Natural killer cell treated with Interleukin-12 subunit alpha and Interleukin-12 subunit beta and Interleukin-15 and Interleukin-18, amount 100 ng/mL, for 72 hours (primary cell): ENCODE results near the gene PAIP2B. TPM values are rescaled to one million over a fixed set of nuclear protein-coding genes. Genes with fewer than 3 reads are reported as not detected.
"Not testable (repeated sequence)": the region's sequence is repeated elsewhere in the genome, so short reads cannot be mapped to it uniquely, and the experiment has no call there.

ENCODE experiments used
- ATAC-seq, 2 donors: fragments of 150-1000 bp; cut with Tn5 transposase in 1 of 2; sonication (Bioruptor Pico), chemical (Tn5 transposase) in 1 of 2; 2 replicates each; pipeline ENCODE4 v1.10.0; 2021
- DNase-seq: peaks from one replicate; pipeline ENCODE4 v3.0.0; 2022; ENCODE audit warnings: low spot score
- H3K27ac Mint-ChIP-seq, 2 donors: 1 replicate in 1 of 2; 2 replicates in 1 of 2; pipeline ENCODE4 v1.8.0; 2022; ENCODE audit warnings: mixed read lengths in 2 of 2, mild to moderate bottlenecking in 1 of 2, moderate library complexity in 1 of 2
- H3K27me3 Mint-ChIP-seq, 2 donors: 1 replicate in 1 of 2; 2 replicates in 1 of 2; pipeline ENCODE4 v1.8.0; 2022; ENCODE audit warnings: mixed read lengths in 2 of 2
- H3K36me3 Mint-ChIP-seq: one replicate; pipeline ENCODE4 v1.8.0; 2022; ENCODE audit warnings: mixed read lengths
- H3K4me1 Mint-ChIP-seq, 2 donors: 1 replicate in 1 of 2; 2 replicates in 1 of 2; pipeline ENCODE4 v1.8.0; 2022; ENCODE audit warnings: low read depth in 2 of 2, mixed read lengths in 2 of 2, mild to moderate bottlenecking in 1 of 2
- H3K4me3 Mint-ChIP-seq: one replicate; pipeline ENCODE4 v1.8.0; 2022; ENCODE audit warnings: mixed read lengths
- H3K9me3 Mint-ChIP-seq: 2 replicates; pipeline ENCODE4 v1.8.0; 2022; ENCODE audit warnings: mixed read lengths
- total RNA-seq, 2 donors: library from RNA; stranded (reverse); gene quantifications; one replicate each; pipeline ENCODE4 v1.2.3, GENCODE V29; 2022

The PAIP2B gene
- total RNA-seq, 2 donors from 2014 or later = 0.78 to 1.2 TPM

GRCh38 chr2:71206271-71206670 lies 20.6 kb downstream of the PAIP2B start:
- H3K4me1 Mint-ChIP-seq = no peaks in the 10 kb centered on the region

GRCh38 chr2:71191570-71191943 lies 35.3 kb downstream of the PAIP2B start:
- peaks cover 0 to 6% of the 10 kb centered on the region in 2 donors for H3K27me3 Mint-ChIP-seq
- ATAC-seq (no peak), DNase-seq (no peak)
- no peak overlapping the region for H3K4me3 Mint-ChIP-seq
- peaks cover 5% of the 10 kb centered on the region for H3K36me3 Mint-ChIP-seq
- H3K9me3 Mint-ChIP-seq = peaks cover 4% of the 10 kb centered on the region
- no peaks in the 10 kb centered on the region for H3K4me1 Mint-ChIP-seq
- H3K27ac Mint-ChIP-seq = no peak overlapping the region

More at GRCh38 chr2:71206271-71206670, 20.6 kb downstream of the PAIP2B start:
- ATAC-seq (no peak), DNase-seq (no peak)
- H3K4me3 Mint-ChIP-seq = no peak overlapping the region
- no peak overlapping the region for H3K27ac Mint-ChIP-seq
- no peaks in the 10 kb centered on the region for H3K36me3 Mint-ChIP-seq
- H3K27me3 Mint-ChIP-seq = peaks cover 8 to 24% of the 10 kb centered on the region in 2 donors
- no peaks in the 10 kb centered on the region for H3K9me3 Mint-ChIP-seq

GRCh38 chr2:71190656-71191569 lies 36.0 kb downstream of the PAIP2B start:
- Mint-ChIP-seq H3K9me3 (peaks cover under 1% of the 10 kb centered on the region), H3K27ac (no peak overlapping the region), H3K36me3 (peaks cover under 1% of the 10 kb centered on the region), H3K4me1 (no peaks in the 10 kb centered on the region), H3K27me3 (peaks cover 0 to 2% of the 10 kb centered on the region in 2 donors), H3K4me3 (no peak overlapping the region)
- no peak for DNase-seq
- ATAC-seq = no peak

- ATAC-seq (no peak), DNase-seq (no peak)
- Mint-ChIP-seq H3K27ac (no peak overlapping the region), H3K4me1 (no peaks in the 10 kb centered on the region), H3K27me3 (no peaks in the 10 kb centered on the region), H3K9me3 (no peaks in the 10 kb centered on the region), H3K36me3 (no peaks in the 10 kb centered on the region), H3K4me3 (no peak overlapping the region)
These were observed 39.3 kb downstream of the PAIP2B start for GRCh38 chr2:71187589-71187988.

- Mint-ChIP-seq H3K27me3 (no peaks in the 10 kb centered on the region), H3K4me3 (no peak overlapping the region), H3K36me3 (no peaks in the 10 kb centered on the region), H3K27ac (no peak overlapping the region), H3K9me3 (no peaks in the 10 kb centered on the region), H3K4me1 (no peaks in the 10 kb centered on the region)
- no peak for ATAC-seq
- DNase-seq = no peak
These were observed 39.9 kb downstream of the PAIP2B start for GRCh38 chr2:71186973-71187372.

GRCh38 chr2:71183306-71184115 lies 43.4 kb downstream of the PAIP2B start:
- H3K36me3 Mint-ChIP-seq, H3K4me3 Mint-ChIP-seq, H3K27me3 Mint-ChIP-seq, ATAC-seq, H3K27ac Mint-ChIP-seq, H3K4me1 Mint-ChIP-seq, H3K9me3 Mint-ChIP-seq, DNase-seq: not testable (repeated sequence)

- no peaks in the 10 kb centered on the region for H3K9me3 Mint-ChIP-seq
- H3K27me3 Mint-ChIP-seq = peaks cover 3 to 9% of the 10 kb centered on the region in 2 donors
- no peak overlapping the region for H3K4me3 Mint-ChIP-seq
- H3K4me1 Mint-ChIP-seq = no peaks in the 10 kb centered on the region
- no peak overlapping the region for H3K27ac Mint-ChIP-seq
- DNase-seq (no peak), ATAC-seq (no peak)
- H3K36me3 Mint-ChIP-seq = no peaks in the 10 kb centered on the region
These were observed 45.6 kb downstream of the PAIP2B start for GRCh38 chr2:71181316-71181715.

- DNase-seq, H3K9me3 Mint-ChIP-seq, H3K4me1 Mint-ChIP-seq, H3K4me3 Mint-ChIP-seq, ATAC-seq, H3K27ac Mint-ChIP-seq, H3K36me3 Mint-ChIP-seq: not testable (repeated sequence)
- peaks cover 5 to 14% of the 10 kb centered on the region in 2 donors for H3K27me3 Mint-ChIP-seq
These were observed 48.1 kb downstream of the PAIP2B start for GRCh38 chr2:71178836-71179235.

GRCh38 chr2:71174207-71174606 lies 52.7 kb downstream of the PAIP2B start:
- Mint-ChIP-seq H3K4me1 (no peaks in the 10 kb centered on the region), H3K27me3 (peaks cover 5 to 14% of the 10 kb centered on the region in 2 donors), H3K36me3 (no peaks in the 10 kb centered on the region), H3K4me3 (no peak overlapping the region), H3K9me3 (no peaks in the 10 kb centered on the region), H3K27ac (no peak overlapping the region)
- no peak for ATAC-seq
- no peak for DNase-seq

- ATAC-seq = no peak
- Mint-ChIP-seq H3K27ac (no peak overlapping the region), H3K9me3 (no peaks in the 10 kb centered on the region), H3K36me3 (no peaks in the 10 kb centered on the region), H3K27me3 (peaks cover 5 to 12% of the 10 kb centered on the region in 2 donors), H3K4me3 (no peak overlapping the region), H3K4me1 (no peaks in the 10 kb centered on the region)
- no peak for DNase-seq
These were observed 53.8 kb downstream of the PAIP2B start for GRCh38 chr2:71173096-71173495.

- no peak overlapping the region for H3K27ac Mint-ChIP-seq
- H3K4me1 Mint-ChIP-seq = no peaks in the 10 kb centered on the region
- ATAC-seq (no peak), DNase-seq (no peak)
- no peak overlapping the region for H3K4me3 Mint-ChIP-seq
- no peaks in the 10 kb centered on the region for H3K36me3 Mint-ChIP-seq
- no peaks in the 10 kb centered on the region for H3K9me3 Mint-ChIP-seq
- peaks cover 13 to 19% of the 10 kb centered on the region in 2 donors for H3K27me3 Mint-ChIP-seq
These were observed 60.1 kb downstream of the PAIP2B start for GRCh38 chr2:71166812-71167211.

- DNase-seq = no peak
- H3K27ac Mint-ChIP-seq = no peak overlapping the region
- no peak overlapping the region for H3K4me3 Mint-ChIP-seq
- H3K36me3 Mint-ChIP-seq = no peaks in the 10 kb centered on the region
- H3K9me3 Mint-ChIP-seq = no peaks in the 10 kb centered on the region
- ATAC-seq = peak; percentile 65 to 74
- H3K27me3 Mint-ChIP-seq = peaks cover 10 to 16% of the 10 kb centered on the region in 2 donors
- H3K4me1 Mint-ChIP-seq = peaks cover 3 to 7% of the 10 kb centered on the region in 2 donors
These were observed 69.6 kb downstream of the PAIP2B start for GRCh38 chr2:71157124-71157793.

- ATAC-seq (no peak), DNase-seq (no peak)
- no peak overlapping the region for H3K27ac Mint-ChIP-seq
- no peak overlapping the region for H3K4me3 Mint-ChIP-seq
- no peaks in the 10 kb centered on the region for H3K9me3 Mint-ChIP-seq
- peaks cover 3 to 7% of the 10 kb centered on the region in 2 donors for H3K4me1 Mint-ChIP-seq
- H3K27me3 Mint-ChIP-seq = peaks cover 10 to 11% of the 10 kb centered on the region in 2 donors
- H3K36me3 Mint-ChIP-seq = no peaks in the 10 kb centered on the region
These were observed 70.3 kb downstream of the PAIP2B start for GRCh38 chr2:71156573-71156972.
